Nephron (organoid): ENCODE data around the gene CCSER1.

Source experiments
- H3K27ac Mint-ChIP-seq, 3 experiments: 2 replicates each; pipeline ENCODE4 v1.8.0; 2020; ENCODE audit warnings: mixed read lengths in 3 of 3, mild to moderate bottlenecking in 2 of 3, moderate library complexity in 1 of 3
- H3K27me3 Mint-ChIP-seq: 2 replicates; pipeline ENCODE4 v1.8.0; 2021; ENCODE audit warnings: low read depth, mild to moderate bottlenecking, moderate library complexity, mixed read lengths
- H3K36me3 Mint-ChIP-seq: 2 replicates; pipeline ENCODE4 v1.8.0; 2020; ENCODE audit warnings: low read depth, mixed read lengths
- H3K4me1 Mint-ChIP-seq: 2 replicates; pipeline ENCODE4 v1.8.0; 2020; ENCODE audit warnings: mixed read lengths
- H3K4me3 Mint-ChIP-seq, 3 experiments: 2 replicates each; pipeline ENCODE4 v1.8.0; 2020; ENCODE audit warnings: mild to moderate bottlenecking in 3 of 3, mixed read lengths in 3 of 3, moderate library complexity in 2 of 3
- H3K9me3 Mint-ChIP-seq: 2 replicates; pipeline ENCODE4 v1.8.0; 2020; ENCODE audit warnings: mixed read lengths
- TF ChIP-seq, protein P1 (sequence below), 3 experiments: fragments of 200-600 bp; sonication (generic); IDR thresholded peaks; one replicate each; pipeline ENCODE4 v1.5.0; 2021; ENCODE audit warnings: antibody characterized with exemption in 3 of 3; ENCODE audit not compliant: unreplicated experiment in 3 of 3

The CCSER1 gene

GRCh38 chr4:90128961-90129495, 1.8 kb downstream of the CCSER1 start:
- Mint-ChIP-seq H3K36me3 (no peaks in the 10 kb centered on the region), H3K27ac (peak overlapping the region; percentile 83 to 96 (median 83)), H3K9me3 (no peaks in the 10 kb centered on the region), H3K4me3 (peak overlapping the region; percentile 88 to 90 (median 90)), H3K4me1 (peaks cover 17% of the 10 kb centered on the region), H3K27me3 (peaks cover 65% of the 10 kb centered on the region)
- TF ChIP-seq, protein P1, sequence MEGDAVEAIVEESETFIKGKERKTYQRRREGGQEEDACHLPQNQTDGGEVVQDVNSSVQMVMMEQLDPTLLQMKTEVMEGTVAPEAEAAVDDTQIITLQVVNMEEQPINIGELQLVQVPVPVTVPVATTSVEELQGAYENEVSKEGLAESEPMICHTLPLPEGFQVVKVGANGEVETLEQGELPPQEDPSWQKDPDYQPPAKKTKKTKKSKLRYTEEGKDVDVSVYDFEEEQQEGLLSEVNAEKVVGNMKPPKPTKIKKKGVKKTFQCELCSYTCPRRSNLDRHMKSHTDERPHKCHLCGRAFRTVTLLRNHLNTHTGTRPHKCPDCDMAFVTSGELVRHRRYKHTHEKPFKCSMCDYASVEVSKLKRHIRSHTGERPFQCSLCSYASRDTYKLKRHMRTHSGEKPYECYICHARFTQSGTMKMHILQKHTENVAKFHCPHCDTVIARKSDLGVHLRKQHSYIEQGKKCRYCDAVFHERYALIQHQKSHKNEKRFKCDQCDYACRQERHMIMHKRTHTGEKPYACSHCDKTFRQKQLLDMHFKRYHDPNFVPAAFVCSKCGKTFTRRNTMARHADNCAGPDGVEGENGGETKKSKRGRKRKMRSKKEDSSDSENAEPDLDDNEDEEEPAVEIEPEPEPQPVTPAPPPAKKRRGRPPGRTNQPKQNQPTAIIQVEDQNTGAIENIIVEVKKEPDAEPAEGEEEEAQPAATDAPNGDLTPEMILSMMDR (IDR thresholded peaks at IDR 0.05; ENCODE audit: unreplicated experiment in 3 of 3) = no peak

DNA sequence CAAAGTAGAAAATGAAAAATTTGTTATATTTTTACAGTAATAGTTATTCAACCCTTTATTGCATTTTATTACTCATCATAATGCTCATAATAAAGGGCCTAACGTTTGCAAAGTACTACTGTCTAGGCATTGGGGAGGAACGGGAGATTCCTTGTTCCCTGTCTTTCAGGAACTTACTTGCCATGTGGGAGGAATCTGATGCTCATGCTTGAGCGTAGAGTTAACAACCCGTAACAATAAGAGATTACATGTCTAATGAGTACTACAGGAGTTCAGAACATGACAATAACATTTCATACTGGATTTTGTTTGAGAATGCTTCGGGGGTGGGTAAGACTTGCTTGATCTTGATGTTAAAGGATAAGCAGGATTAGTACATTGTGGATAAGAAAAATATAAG, 2.9 kb downstream of the CCSER1 start:
- peak overlapping the region; percentile 7 to 59 (median 11) for H3K4me3 Mint-ChIP-seq
- peaks cover 17% of the 10 kb centered on the region for H3K4me1 Mint-ChIP-seq
- H3K27me3 Mint-ChIP-seq = peaks cover 59% of the 10 kb centered on the region
- peak overlapping the region in 2 of 3 experiments; percentile 1 to 12 for H3K27ac Mint-ChIP-seq
- no peaks in the 10 kb centered on the region for H3K9me3 Mint-ChIP-seq
- H3K36me3 Mint-ChIP-seq = no peaks in the 10 kb centered on the region
- TF ChIP-seq, protein P1 (IDR thresholded peaks at IDR 0.05; ENCODE audit: unreplicated experiment in 3 of 3) = no peak

- TF ChIP-seq, protein P1 (IDR thresholded peaks at IDR 0.05; ENCODE audit: unreplicated experiment in 3 of 3) = no peak
- peaks cover 7% of the 10 kb centered on the region for H3K27me3 Mint-ChIP-seq
- H3K9me3 Mint-ChIP-seq = no peaks in the 10 kb centered on the region
- H3K36me3 Mint-ChIP-seq = no peaks in the 10 kb centered on the region
- no peak overlapping the region for H3K4me3 Mint-ChIP-seq
- no peaks in the 10 kb centered on the region for H3K4me1 Mint-ChIP-seq
- H3K27ac Mint-ChIP-seq = no peak overlapping the region
Observed at GRCh38 chr4:90137555-90137954, 10.4 kb downstream of the CCSER1 start.

- Mint-ChIP-seq H3K27me3 (no peaks in the 10 kb centered on the region), H3K36me3 (no peaks in the 10 kb centered on the region), H3K4me1 (no peaks in the 10 kb centered on the region), H3K27ac (no peak overlapping the region), H3K4me3 (no peak overlapping the region), H3K9me3 (no peaks in the 10 kb centered on the region)
- TF ChIP-seq, protein P1 (IDR thresholded peaks at IDR 0.05; ENCODE audit: unreplicated experiment in 3 of 3) = no peak
Observed at GRCh38 chr4:90142081-90142480, 14.9 kb downstream of the CCSER1 start.

DNA sequence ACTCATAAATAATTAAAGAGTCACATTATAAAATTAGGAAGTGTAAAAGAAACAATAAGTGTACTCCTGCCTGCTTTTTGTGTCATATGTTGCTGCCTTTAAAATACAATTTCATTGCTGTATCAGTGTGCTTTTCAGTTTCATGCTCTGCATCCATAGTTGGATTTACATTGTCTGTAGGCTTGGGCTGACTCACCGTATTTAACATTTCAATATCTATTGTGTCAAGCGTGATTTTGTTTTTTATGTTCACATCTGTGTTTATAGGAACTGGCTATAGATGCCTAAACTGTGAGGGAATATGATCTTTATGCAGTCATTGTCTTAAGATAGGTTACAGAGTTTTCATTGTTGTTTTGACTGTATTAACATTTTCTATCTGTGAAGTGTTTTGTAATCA, 18.1 kb downstream of the CCSER1 start:
- H3K27me3 Mint-ChIP-seq = no peaks in the 10 kb centered on the region
- H3K9me3 Mint-ChIP-seq = no peaks in the 10 kb centered on the region
- H3K4me3 Mint-ChIP-seq = no peak overlapping the region
- H3K36me3 Mint-ChIP-seq = no peaks in the 10 kb centered on the region
- no peak overlapping the region for H3K27ac Mint-ChIP-seq
- no peaks in the 10 kb centered on the region for H3K4me1 Mint-ChIP-seq
- TF ChIP-seq, protein P1 (IDR thresholded peaks at IDR 0.05; ENCODE audit: unreplicated experiment in 3 of 3) = no peak

DNA sequence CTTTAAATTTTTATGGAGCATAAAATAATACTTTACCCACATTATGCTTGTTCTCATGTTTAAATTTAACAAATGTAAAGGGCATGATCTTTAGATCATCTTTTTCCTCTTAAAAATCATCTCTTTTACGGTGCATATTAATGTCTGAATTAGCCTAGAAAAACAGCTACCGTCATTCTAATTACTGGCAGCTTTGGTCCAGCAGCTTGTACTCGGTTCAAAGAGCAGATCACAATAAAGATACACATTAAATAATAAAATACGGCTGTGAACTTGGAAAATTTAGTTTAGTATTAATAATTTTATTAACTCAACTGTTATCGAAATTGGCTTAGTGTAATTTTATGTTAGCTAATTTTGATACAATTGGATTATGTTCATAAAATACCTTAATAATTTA, 19.1 kb downstream of the CCSER1 start:
- TF ChIP-seq, protein P1 (IDR thresholded peaks at IDR 0.05; ENCODE audit: unreplicated experiment in 3 of 3) = no peak
- H3K27ac Mint-ChIP-seq = no peak overlapping the region
- no peaks in the 10 kb centered on the region for H3K4me1 Mint-ChIP-seq
- H3K27me3 Mint-ChIP-seq = no peaks in the 10 kb centered on the region
- H3K4me3 Mint-ChIP-seq = no peak overlapping the region
- H3K9me3 Mint-ChIP-seq = no peaks in the 10 kb centered on the region
- H3K36me3 Mint-ChIP-seq = no peaks in the 10 kb centered on the region
